A673 (cell line): Measurements from ENCODE around the gene PPP2R5B.

Source experiments
- CTCF ChIP-seq: fragments of 300-800, 200-600 bp; sonication (generic); conservative IDR thresholded peaks from 2 replicates; pipeline ENCODE4 v1.5.1; 2017; ENCODE audit warnings: low read depth, mild to moderate bottlenecking, antibody characterized with exemption, low read length, moderate library complexity, mixed read lengths
- EZH2 ChIP-seq: fragments of 200-600 bp; sonication (generic); IDR thresholded peaks from 2 replicates; pipeline ENCODE4 v1.6.1; 2017; ENCODE audit warnings: borderline replicate concordance, low read depth, mild to moderate bottlenecking, mixed read lengths, antibody characterized with exemption, low read length; ENCODE audit not compliant: poor library complexity, severe bottlenecking

GRCh38 chr11:64882243-64882642 is 42.2 kb upstream of the PPP2R5B start:
- no peak for TF ChIP-seq CTCF
- no peak for TF ChIP-seq EZH2
